K562 treated with DMSO at 1 percent for 24 hours (cell line): ENCODE results near the gene RAET1L. TPM values are rescaled to one million over a fixed set of nuclear protein-coding genes. Genes with fewer than 3 reads are reported as not detected.

Source experiments
- total RNA-seq: library from RNA; unstranded; fragments of 300-600 nt; gene quantifications from 2 replicates; pipeline ENCODE4 v1.2.3, GENCODE V29; 2022; ENCODE audit warnings: low read depth; ENCODE audit not compliant: insufficient read depth

Gene RAET1L
- total RNA-seq, result not detected in 2 replicates

GRCh38 chr6:150025201-150025917 lies at the start of gene RAET1L:
Gene RAET1L (minus strand): TSS chr6:150025532. CDS start chr6:150025471, 61 bp downstream.

GRCh38 chr6:150068720-150069648 lies 43.7 kb upstream of the RAET1L start, which contains the start of gene ULBP3:
Gene ULBP3 (minus strand): TSS chr6:150069121. CDS start chr6:150069066, 55 bp downstream.

Other genes with a start within 250 kb of the RAET1L start
- gene LRP11, start 161.2 kb downstream of the RAET1L start, total RNA-seq, result 8.1 and 8.7 TPM in 2 replicates
- gene RAET1E, start 127.4 kb downstream of the RAET1L start, total RNA-seq, result not detected in 2 replicates
- 0.38 TPM in 1 of 2 replicates, not detected in the other for gene RAET1G, start 102.4 kb downstream of the RAET1L start, total RNA-seq
- 12.7 and 18.3 TPM in 2 replicates for gene ULBP2, start 83.5 kb downstream of the RAET1L start, total RNA-seq
- 7.2 and 7.7 TPM in 2 replicates for gene ULBP1, start 61.6 kb downstream of the RAET1L start, total RNA-seq
- not detected in 2 replicates for gene ULBP3, start 43.6 kb upstream of the RAET1L start, total RNA-seq
- 4.5 TPM in 2 replicates for gene PPP1R14C, start 117.5 kb upstream of the RAET1L start, total RNA-seq